RWPE2 (cell line): ENCODE data around the gene DPH7.
"Not testable (repeated sequence)": the region's sequence is repeated elsewhere in the genome, so short reads cannot be mapped to it uniquely, and the experiment has no call there.

Experiments used
- ATAC-seq: fragments of 200-7000 bp; cut with Tn5 transposase; 3 replicates; pipeline ENCODE4 v1.9.1; 2021; ENCODE audit warnings: low read depth
- DNase-seq: peaks from one replicate; pipeline ENCODE4 v3.0.0-alpha.2; 2020; ENCODE audit warnings: low spot score
- H3K27ac ChIP-seq: fragments of 450-650 bp; 2 replicates; pipeline ENCODE4 v1.5.1; 2017; ENCODE audit warnings: mild to moderate bottlenecking; ENCODE audit not compliant: poor library complexity, severe bottlenecking
- H3K27me3 ChIP-seq: fragments of 250-450 bp; sonication (Bioruptor Pico); 2 replicates; pipeline ENCODE4 v1.5.1; 2021; ENCODE audit warnings: mild to moderate bottlenecking, moderate library complexity; ENCODE audit not compliant: insufficient read depth, poor library complexity, severe bottlenecking
- H3K36me3 ChIP-seq: fragments of 250-450 bp; sonication (Bioruptor Pico); 2 replicates; pipeline ENCODE4 v1.5.1; 2020; ENCODE audit warnings: low read depth, mild to moderate bottlenecking, moderate library complexity
- H3K4me1 ChIP-seq: fragments of 250-450 bp; sonication (Bioruptor Pico); 2 replicates; pipeline ENCODE4 v1.5.1; 2021; ENCODE audit warnings: mild to moderate bottlenecking, moderate library complexity; ENCODE audit not compliant: insufficient read depth, poor library complexity, severe bottlenecking
- H3K4me3 ChIP-seq: fragments of 250-450 bp; sonication (Bioruptor Pico); 2 replicates; pipeline ENCODE4 v1.5.1; 2021; ENCODE audit warnings: mild to moderate bottlenecking, moderate library complexity; ENCODE audit not compliant: severe bottlenecking
- H3K9me3 ChIP-seq: fragments of 250-450 bp; sonication (Bioruptor Pico); 2 replicates; pipeline ENCODE4 v1.5.1; 2021; ENCODE audit warnings: mild to moderate bottlenecking, moderate library complexity; ENCODE audit not compliant: severe bottlenecking
- CTCF ChIP-seq: fragments of 450-650 bp; IDR thresholded peaks from one replicate; pipeline ENCODE4 v1.5.1; 2017; ENCODE audit warnings: mild to moderate bottlenecking, moderate library complexity; ENCODE audit not compliant: poor library complexity, severe bottlenecking

The DPH7 gene

GRCh38 chr9:137520614-137521404 lies 57.9 kb downstream of the DPH7 start:
- Histone ChIP-seq H3K27me3 (no peaks in the 10 kb centered on the region), H3K36me3 (no peaks in the 10 kb centered on the region), H3K9me3 (no peaks in the 10 kb centered on the region), H3K4me1 (no peaks in the 10 kb centered on the region), H3K4me3 (no peak overlapping the region), H3K27ac (no peak overlapping the region)
- no peak for ATAC-seq
- TF ChIP-seq CTCF: no peak
- DNase-seq: no peak

DNA sequence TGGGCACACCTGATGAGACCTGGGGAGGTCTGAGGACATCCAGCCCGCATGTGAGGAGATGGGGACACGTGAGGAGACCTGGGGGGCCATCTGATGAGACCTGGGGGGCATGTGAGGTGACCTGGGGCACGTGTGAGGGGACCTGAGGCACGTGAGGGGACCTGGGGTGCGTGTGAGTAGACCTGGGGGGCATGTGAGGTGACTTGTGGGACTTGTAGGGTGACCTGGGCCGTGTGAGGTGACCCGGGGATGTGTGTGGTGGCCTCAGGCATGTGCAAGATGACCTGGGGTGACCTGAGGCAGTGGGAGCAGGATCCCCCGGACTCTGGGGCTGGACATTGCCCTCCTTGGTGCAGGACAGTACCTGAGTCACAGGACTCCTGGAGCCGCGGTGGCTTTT lies 59.2 kb downstream of the DPH7 start:
- H3K9me3 ChIP-seq: no peaks in the 10 kb centered on the region
- no peaks in the 10 kb centered on the region for H3K36me3 ChIP-seq
- TF ChIP-seq CTCF: no peak
- no peaks in the 10 kb centered on the region for H3K27me3 ChIP-seq
- H3K27ac ChIP-seq: no peak overlapping the region
- H3K4me3 ChIP-seq: no peak overlapping the region
- ATAC-seq (no peak), DNase-seq (no peak)
- H3K4me1 ChIP-seq: no peaks in the 10 kb centered on the region

DNA sequence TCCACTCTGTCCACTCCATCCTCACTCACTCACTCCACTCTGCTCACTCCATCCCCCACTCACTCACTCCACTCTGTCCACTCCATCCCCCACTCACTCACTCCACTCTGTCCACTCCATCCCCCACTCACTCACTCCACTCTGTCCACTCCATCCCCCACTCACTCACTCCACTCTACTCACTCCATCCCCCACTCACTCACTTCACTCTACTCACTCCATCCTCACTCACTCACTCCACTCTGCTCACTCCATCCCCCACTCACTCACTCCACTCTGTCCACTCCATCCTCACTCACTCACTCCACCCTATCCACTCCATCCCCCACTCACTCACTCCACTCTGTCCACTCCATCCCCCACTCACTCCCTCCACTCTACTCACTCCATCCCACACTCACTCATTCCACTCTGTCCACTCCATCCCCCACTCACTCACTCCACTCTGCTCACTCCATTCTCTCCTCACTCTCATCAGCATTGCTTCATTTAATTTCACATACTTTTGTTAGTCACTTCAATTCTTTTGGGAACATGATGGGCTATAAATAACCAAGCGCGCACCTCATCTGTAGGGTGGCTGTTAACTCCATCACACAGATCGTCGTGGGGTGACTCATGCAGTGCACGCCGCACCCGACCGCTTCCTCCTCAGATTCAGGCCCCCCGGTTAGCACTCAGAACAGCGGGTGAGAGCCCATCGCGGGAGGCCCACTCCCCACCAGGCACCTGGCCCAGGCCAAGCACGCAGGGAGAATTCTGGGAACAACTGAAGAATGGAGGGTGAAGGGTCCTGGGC lies 59.9 kb downstream of the DPH7 start:
- not testable (repeated sequence) for H3K4me3 ChIP-seq, DNase-seq, H3K9me3 ChIP-seq, ATAC-seq, H3K27me3 ChIP-seq, H3K36me3 ChIP-seq, H3K27ac ChIP-seq, H3K4me1 ChIP-seq

GRCh38 chr9:137516144-137516917 lies 62.4 kb downstream of the DPH7 start:
- peak; percentile 29; the same call in 1 of the 3 replicates for ATAC-seq

More at GRCh38 chr9:137516144-137516917, 62.4 kb downstream of the DPH7 start:
- no peak overlapping the region for H3K27ac ChIP-seq
- no peaks in the 10 kb centered on the region for H3K36me3 ChIP-seq
- no peak for DNase-seq
- no peaks in the 10 kb centered on the region for H3K27me3 ChIP-seq
- no peak for TF ChIP-seq CTCF
- H3K4me3 ChIP-seq: no peak overlapping the region
- H3K4me1 ChIP-seq: no peaks in the 10 kb centered on the region
- no peaks in the 10 kb centered on the region for H3K9me3 ChIP-seq
